ENCODE results near the gene PARD3B.

The PARD3B gene

GRCh38 chr2:205593891-205594290, 1048.6 kb downstream of the PARD3B start:
- no peak for DNase-seq (ENCODE audit: low read depth, low spot score)
- no peak overlapping the region for H3K4me3 ChIP-seq (ENCODE audit: low read length)

GRCh38 chr2:205596581-205596980, 1051.3 kb downstream of the PARD3B start:
- no peak overlapping the region for H3K4me3 ChIP-seq (ENCODE audit: low read length)
- no peak for DNase-seq (ENCODE audit: low read depth, low spot score)

- no peak for DNase-seq (ENCODE audit: low read depth, low spot score)
- no peak overlapping the region for H3K4me3 ChIP-seq (ENCODE audit: low read length)
These were observed 1060.5 kb downstream of the PARD3B start for GRCh38 chr2:205605638-205606304.

- no peak overlapping the region for H3K4me3 ChIP-seq (ENCODE audit: low read length)
- no peak for DNase-seq (ENCODE audit: low read depth, low spot score)
These were observed 1061.9 kb downstream of the PARD3B start for GRCh38 chr2:205607146-205607545.

- H3K4me3 ChIP-seq (ENCODE audit: low read length), result no peak overlapping the region
- DNase-seq (ENCODE audit: low read depth, low spot score), result peak; percentile 24
These were observed 1063.8 kb downstream of the PARD3B start for GRCh38 chr2:205609113-205609512.

- H3K4me3 ChIP-seq (ENCODE audit: low read length), result no peak overlapping the region
- DNase-seq (ENCODE audit: low read depth, low spot score), result no peak
These were observed 1065.2 kb downstream of the PARD3B start for GRCh38 chr2:205610437-205610836.

GRCh38 chr2:205612636-205613035, 1067.4 kb downstream of the PARD3B start:
- peak; percentile 71 for DNase-seq (ENCODE audit: low read depth, low spot score)
- no peak overlapping the region for H3K4me3 ChIP-seq (ENCODE audit: low read length)

GRCh38 chr2:205613970-205614559, 1068.8 kb downstream of the PARD3B start:
- no peak for DNase-seq (ENCODE audit: low read depth, low spot score)

GRCh38 chr2:205614965-205615364, 1069.7 kb downstream of the PARD3B start:
- no peak overlapping the region for H3K4me3 ChIP-seq (ENCODE audit: low read length)
- DNase-seq (ENCODE audit: low read depth, low spot score), result no peak

More at GRCh38 chr2:205613970-205614559, 1068.8 kb downstream of the PARD3B start:
- no peak overlapping the region for H3K4me3 ChIP-seq (ENCODE audit: low read length)

- H3K4me3 ChIP-seq (ENCODE audit: low read length), result no peak overlapping the region
- DNase-seq (ENCODE audit: low read depth, low spot score), result no peak
These were observed 1072.6 kb downstream of the PARD3B start for GRCh38 chr2:205617905-205618304.

GRCh38 chr2:205619600-205619999, 1074.3 kb downstream of the PARD3B start:
- H3K4me3 ChIP-seq (ENCODE audit: low read length), result no peak overlapping the region
- DNase-seq (ENCODE audit: low read depth, low spot score), result peak; percentile 23

- no peak for DNase-seq (ENCODE audit: low read depth, low spot score)
These were observed 1081.8 kb downstream of the PARD3B start for GRCh38 chr2:205627085-205627484.

GRCh38 chr2:205628422-205628821, 1083.1 kb downstream of the PARD3B start:
- DNase-seq (ENCODE audit: low read depth, low spot score), result no peak
- no peak overlapping the region for H3K4me3 ChIP-seq (ENCODE audit: low read length)

More at GRCh38 chr2:205627085-205627484, 1081.8 kb downstream of the PARD3B start:
- H3K4me3 ChIP-seq (ENCODE audit: low read length), result no peak overlapping the region

GRCh38 chr2:205629091-205629776, 1084.0 kb downstream of the PARD3B start:
- H3K4me3 ChIP-seq (ENCODE audit: low read length), result no peak overlapping the region
- no peak for DNase-seq (ENCODE audit: low read depth, low spot score)

GRCh38 chr2:205633994-205634393, 1088.7 kb downstream of the PARD3B start:
- H3K4me3 ChIP-seq (ENCODE audit: low read length), result no peak overlapping the region
- DNase-seq (ENCODE audit: low read depth, low spot score), result no peak

- no peak for DNase-seq (ENCODE audit: low read depth, low spot score)
- H3K4me3 ChIP-seq (ENCODE audit: low read length), result no peak overlapping the region
These were observed 1091.5 kb downstream of the PARD3B start for GRCh38 chr2:205636549-205637319.

- no peak overlapping the region for H3K4me3 ChIP-seq (ENCODE audit: low read length)
- no peak for DNase-seq (ENCODE audit: low read depth, low spot score)
These were observed 1092.0 kb downstream of the PARD3B start for GRCh38 chr2:205637320-205637602.

- no peak for DNase-seq (ENCODE audit: low read depth, low spot score)
- H3K4me3 ChIP-seq (ENCODE audit: low read length), result no peak overlapping the region
These were observed 1092.7 kb downstream of the PARD3B start for GRCh38 chr2:205637779-205638503.

- H3K4me3 ChIP-seq (ENCODE audit: low read length), result no peak overlapping the region
- no peak for DNase-seq (ENCODE audit: low read depth, low spot score)
These were observed 1095.4 kb downstream of the PARD3B start for GRCh38 chr2:205640716-205641115.
